Effector CD4-positive, alpha-beta T cell (primary cell): ENCODE data around the gene FGF18.

Experiments used
- DNase-seq: peaks from one replicate; pipeline ENCODE4 v3.0.0-alpha.2; 2020

FGF18 gene

DNA sequence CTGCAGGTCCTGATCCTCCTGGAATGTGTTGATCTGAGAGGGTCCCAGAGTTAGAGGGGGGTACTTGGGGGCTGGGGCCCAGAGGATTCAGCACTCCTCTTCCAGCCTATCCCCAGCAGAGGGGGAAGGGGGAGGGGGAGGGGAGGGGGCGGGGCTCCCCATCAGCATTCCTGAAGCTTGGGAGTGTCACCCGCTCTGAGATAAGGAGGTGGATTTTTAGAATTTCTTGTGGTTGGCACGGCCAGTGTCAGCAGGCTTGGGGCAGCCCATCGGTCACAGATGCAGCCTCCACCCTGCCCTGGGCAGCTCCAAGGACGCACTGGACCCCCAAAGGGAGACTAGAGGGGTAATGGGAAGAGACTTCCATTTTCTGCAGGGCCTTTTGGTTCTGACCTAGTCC, 5.3 kb downstream of the FGF18 start:
- DNase-seq, result no peak

DNA sequence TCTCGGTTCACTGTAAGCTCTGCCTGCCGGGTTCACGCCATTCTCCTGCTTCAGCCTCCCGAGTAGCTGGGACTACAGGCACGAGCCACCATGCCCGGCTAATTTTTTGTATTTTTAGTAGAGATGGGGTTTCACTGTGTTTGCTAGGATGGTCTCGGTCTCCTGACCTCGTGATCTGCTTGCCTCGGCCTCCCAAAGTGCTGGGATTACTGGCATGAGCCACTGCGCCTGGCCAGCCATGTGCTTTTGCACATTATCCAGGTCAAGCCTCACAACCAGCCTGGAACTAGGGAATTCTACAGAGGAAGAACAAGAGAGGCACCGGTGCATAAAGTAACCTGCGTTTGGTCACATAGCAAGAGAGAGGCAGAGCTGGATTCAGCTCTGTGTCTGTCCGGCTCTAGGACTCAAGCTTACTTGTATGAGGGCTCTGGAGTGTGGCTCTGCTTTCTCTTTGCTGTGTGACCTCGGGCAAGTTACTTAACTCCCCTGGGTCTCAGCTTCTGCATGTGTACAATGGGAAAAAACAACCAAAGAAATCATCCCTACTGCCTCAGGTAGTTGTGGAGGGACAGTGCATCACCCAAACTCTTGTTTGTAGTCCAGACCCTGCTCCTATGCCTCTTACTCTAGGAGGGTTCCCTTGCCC, 6.3 kb downstream of the FGF18 start:
- DNase-seq, result no peak

DNA sequence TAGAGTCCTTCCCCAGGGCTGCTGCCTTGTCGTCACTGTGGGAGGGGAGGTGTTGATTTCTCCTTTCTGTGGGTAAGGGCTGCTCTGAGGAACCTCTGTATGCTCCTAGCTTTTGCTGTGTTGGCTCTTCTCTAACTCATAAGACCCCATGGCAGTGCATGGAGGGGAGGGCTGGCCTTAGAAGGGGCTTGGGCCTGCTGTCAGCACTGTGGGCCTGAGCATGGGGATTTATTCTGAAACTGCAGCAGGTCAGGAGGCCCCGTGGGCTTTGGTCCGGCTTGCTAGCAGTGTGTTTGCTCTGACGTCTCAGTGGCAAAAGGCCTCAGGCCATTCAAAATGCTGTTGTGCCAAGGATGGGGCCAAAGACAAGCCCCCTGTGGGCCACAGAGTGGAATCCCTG, 6.8 kb downstream of the FGF18 start:
- no peak for DNase-seq

DNA sequence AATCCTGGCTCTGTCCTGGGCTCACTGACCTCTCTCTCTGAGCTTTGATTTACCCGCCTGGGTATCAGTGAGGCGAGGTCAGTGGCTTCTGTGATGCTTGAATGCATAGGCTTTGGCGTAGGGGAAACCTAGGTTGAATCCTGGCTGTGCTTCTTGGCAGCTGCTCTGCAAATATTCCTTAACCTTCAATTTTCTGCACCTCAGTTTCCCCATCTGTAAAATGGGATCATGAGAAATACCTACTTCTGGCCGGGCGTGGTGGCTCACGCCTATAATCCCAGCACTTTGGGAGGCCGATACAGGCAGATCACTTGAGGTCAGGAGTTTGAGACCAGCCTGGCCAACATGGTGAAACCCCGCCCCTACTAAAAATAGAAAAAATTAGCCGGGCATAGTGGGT, 7.2 kb downstream of the FGF18 start:
- DNase-seq, result no peak

DNA sequence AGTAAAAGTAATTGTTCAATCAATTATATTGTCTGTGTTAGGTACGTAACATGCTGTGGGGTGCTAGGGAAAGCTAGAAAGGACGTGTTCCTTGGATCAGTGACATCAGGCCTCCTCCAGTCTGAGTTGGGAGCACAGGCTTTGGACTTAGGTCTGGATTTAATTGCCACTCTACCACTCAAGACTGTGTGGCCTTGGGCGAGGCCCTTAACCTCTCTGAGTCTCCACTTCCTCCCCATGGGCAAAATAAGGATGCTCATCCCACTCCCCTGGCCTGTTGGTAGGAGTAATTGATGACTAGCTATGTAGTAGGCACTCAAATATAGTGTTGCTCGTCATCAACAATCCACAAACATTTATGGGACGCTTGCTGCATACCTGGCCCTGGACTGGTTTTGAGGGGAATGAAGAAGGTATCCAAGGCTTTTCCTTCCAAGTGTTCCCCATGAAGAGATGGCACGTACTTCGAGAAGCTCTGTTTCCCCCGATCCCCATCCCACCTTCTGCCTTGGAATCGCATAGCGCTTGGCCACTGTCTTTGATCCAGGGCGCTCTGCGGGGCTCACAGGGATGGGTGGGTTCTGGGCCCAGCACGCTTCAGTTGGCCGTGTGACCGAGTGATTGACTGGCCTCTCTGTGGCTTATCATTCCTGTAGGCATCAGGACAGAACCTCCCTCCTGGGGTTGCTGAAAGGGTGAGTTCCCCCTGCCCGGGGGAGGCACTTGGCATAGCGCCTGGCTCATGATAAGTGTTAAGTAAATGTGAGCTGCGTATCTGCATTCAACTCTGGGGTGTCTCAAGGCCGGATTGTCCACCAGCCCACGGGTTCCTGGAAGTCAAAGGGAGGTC, 8.1 kb downstream of the FGF18 start:
- DNase-seq, result no peak

DNA sequence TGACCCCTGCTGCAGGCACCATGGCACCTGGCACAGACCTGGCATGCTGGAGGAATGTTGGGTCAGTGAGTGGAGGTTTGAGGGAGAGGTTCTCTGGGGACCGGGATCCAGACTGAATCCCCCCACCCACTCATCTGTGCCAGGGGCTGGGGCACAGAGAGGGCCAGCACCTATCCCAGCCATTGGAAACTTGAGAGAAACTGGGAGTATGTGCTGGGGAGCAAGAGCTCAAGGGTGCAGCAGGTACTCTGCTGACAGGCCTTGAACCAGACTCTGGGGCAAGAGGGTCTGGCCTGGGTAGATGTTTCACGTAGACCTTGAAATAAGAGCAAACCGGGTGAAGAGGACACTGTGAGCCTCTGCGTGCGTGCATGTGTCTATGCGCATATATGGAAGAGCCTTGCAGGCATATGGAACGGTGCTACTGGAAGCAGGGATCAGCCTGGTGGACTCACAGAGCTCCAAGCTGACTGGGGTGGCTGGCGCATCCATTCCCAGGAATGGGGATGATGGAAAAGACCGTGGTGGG, 8.8 kb downstream of the FGF18 start:
- DNase-seq, result no peak

DNA sequence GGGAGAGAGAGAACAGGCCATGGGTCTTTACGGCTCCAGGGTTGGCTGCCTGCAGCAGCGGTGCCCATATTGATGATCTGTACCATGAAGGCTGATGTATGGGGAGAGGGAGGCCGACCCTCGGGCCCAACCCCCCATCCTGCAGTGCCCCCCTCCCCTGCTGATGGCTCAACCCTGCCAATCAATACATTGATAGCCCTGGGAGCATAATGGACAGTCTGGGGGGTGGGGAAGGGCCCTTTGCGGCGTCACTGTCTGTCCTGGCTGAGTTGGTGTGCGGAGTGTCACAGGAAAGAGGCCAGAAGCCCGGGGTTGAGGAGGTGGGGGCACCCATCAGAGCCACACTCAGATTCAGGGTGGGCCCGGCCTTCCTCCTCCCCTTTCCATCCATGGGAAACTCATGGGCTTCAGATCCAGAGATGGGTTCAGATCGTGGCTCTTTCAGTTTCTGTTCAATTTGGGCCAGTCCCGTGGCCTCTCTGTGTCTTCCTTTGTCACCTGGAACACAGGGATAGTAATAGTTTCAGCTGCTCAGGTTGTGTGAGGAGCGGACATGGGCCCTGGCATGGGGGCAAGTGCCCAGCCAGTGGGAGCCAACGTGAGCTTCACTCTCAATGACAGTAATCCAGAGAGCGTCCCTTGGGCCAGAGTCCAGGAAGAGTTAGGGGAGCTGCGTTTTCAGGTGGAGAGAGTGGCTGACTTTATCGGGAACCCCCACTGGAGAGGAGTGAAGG, 9.5 kb downstream of the FGF18 start:
- no peak for DNase-seq

DNA sequence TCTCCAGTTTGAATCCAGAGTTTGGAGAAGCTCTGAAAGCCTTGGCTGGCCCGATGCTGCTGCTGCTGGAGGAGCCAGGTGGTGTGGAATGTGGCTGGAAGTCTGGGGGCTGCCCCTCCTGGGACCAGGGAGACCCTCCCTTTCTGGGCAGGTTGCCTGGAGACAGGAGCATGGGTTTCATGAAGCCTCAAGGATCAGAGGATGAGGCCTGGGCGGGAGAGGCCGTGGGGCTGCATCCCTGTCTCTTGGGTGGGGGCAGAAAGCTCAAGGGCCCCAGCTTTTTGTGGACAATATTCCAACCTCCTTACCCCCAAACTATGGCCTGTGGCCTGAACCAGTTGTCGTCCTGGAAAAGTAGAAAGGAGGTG, 10.1 kb downstream of the FGF18 start:
- no peak for DNase-seq

DNA sequence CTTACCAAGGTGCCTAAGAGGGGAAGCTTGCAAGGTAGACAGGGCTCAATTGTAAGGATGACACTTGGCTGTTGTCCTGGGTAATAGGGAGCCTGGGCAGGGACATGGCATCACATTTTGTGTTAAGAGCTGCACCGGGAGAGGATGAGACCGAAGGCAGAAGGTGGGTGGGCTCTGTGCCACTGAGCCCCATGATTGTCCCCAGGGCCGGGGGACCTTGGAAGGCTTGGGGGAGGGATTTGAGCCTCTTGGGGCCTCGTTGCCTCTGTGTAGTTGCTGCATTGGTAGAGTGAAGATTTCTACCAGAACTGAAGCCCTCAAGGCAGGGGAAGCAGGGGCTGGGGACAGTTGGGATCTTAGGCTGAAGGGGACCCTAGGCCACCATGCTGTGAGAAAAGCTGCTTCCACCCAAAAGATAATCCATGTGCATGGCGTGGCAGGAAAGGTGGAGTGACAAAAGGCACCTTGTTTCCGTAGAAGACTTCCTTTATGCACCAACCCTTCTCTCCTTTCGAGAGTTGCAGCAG, 11.9 kb downstream of the FGF18 start:
- DNase-seq, result no peak

DNA sequence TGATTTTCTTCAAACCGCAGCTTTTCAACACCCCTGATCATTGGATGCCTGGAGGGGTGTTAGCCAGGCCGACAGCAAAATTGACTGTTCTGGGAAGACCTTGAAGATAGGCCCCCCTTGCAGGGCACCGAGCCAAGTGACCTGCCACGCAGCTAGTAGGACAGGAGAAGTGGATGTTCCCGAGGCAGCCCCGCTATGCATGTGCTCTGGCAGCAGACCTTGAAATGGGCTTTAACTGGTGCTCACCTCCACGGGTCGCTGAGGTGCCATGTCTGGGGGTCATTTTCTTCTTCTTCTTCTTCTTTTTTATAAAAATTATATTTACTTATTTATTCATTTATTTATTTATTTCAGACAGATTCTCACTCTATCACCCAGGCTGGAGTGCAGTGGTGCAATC, 12.6 kb downstream of the FGF18 start:
- no peak for DNase-seq

DNA sequence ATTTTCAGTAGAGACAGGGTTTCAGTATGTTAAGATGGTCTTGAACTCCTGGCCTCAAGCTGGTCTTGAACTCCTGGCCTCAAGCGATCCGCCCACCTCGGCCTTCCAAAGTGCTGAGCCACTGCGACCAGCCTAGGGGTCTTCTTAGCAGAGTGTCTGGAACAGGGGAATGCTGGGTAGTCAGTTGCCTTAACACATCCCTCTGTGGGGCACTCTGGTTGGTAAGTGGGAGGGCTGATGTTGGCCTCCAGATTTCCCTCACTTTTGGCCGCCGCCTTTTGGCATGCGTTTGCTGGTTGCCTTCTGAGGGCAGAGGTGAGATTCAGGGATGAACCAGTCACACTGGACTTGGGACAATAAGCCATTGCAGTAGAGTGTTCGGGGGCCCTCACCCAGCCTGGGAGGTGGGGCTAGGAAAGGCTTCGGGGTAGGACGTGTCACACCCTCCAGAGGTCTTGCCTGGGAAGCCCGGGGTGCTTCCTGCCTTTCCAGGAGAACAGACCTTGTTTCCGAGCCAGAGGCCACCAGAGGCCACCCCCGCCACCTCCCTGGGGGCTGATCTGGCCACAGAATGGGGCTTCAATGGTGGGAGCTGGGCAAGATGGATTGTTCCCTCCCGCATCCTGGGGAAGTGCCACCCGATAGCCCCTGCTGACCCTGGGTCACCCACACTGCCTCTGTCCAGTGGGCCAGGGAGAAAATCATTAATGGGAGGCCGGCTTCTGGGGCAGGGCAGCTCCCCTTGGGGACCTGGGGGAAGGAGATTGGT, 13.3 kb downstream of the FGF18 start:
- no peak for DNase-seq

DNA sequence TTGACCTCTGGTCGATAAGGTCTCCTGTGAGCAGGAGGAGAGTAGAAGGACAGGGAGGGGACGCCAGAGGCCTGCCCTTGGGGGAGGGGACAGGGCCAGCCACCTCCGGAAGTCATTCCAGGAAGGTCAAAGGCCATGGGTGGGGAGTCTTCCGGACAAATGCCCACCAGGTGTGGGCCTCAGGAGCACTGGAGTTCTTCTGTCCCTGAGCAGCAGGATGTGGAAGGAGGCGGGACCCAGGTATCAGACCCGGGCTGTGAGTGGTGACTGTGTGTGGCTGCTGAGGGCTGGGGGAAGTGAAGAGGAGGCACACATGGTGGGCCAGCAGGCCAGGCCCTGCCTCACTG, 13.9 kb downstream of the FGF18 start:
- no peak for DNase-seq

DNA sequence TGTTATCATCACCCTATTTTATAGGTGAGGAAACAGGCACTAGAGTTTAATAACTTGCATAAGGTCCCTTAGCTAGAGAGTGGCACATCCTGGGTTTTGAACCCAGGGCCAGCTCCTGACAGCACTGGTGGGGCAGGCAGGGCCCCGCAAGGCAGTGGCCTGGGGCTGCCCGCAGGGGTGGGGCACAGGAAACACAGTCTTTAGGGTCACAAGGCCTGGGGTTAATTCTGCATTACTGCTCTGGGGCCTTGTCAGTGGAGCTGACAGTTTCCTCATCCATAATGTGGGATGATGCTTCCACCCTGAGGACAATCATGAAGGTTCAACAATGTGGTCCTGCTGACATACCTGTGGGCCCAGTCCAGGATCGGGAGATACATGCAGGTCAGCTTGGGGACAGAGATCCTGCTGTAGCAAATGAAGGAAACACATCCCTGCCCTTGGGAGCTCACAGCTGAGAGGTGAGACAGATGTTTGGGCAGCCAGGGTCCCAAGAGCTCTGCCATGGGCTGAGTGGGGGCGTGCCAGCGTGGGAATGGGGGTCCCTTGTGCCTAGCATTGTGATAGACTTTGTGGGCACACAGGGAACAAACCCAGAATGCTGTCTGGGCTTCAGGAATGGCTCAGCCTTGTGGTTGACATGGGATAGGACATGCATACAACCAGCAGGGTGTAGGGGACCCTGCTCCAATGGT, 14.7 kb downstream of the FGF18 start:
- DNase-seq, result no peak

DNA sequence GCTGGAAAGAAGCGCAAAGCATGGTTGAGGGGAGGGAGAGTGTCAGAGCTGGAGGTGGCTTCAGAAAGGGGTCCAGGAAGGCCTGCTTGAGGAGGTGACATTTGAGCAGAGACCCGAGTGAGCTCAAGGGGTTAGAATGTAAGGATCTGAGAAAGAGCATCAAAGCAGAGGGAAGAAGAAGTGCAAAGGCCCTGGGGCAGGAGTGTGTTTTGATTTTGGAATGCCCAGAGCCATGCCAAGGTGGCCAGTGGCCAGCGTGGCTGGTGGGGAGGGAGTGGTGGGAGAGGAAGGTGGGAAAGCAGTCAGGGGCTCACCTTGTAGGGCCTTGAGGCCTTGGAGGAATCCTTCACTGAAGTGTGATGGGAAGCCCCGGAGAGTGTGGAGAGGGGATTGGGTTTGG, 15.4 kb downstream of the FGF18 start:
- no peak for DNase-seq

DNA sequence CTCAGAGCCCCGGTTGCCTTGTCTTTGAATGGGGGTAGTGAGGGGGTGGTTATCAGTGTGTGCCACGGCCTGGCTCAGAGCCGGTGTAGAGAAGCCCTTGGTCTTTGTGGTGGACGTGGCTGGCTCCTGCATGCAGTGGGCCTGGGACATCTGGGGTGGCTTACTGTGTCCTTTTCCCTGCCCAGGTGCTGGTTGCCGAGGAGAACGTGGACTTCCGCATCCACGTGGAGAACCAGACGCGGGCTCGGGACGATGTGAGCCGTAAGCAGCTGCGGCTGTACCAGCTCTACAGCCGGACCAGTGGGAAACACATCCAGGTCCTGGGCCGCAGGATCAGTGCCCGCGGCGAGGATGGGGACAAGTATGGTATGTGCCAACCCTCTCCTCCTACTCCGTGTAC, 16.5 kb downstream of the FGF18 start:
- DNase-seq, result no peak

DNA sequence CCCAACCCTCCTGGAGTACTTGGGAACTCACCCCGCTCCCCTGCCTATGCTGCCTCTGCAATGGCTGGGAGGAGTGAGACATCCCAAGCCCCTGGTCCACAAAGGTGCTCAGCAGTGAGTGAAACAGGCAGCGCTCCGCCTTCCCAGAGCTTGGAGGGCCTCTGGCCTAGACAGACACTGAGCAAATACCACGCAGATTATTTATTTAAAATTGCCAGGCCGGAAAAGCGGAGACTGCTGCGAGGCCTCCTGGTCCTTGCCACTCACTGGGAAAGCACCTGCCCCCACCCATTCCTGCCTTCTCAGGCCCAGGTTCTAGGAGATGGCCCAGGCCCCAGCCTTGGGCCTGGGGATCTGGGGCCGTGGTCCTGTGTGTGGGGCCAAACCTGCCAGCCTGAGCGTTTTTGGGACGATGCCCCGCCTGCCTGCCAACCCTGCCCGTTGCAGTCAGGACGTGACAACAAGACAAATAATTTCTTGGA, 17.4 kb downstream of the FGF18 start:
- no peak for DNase-seq

DNA sequence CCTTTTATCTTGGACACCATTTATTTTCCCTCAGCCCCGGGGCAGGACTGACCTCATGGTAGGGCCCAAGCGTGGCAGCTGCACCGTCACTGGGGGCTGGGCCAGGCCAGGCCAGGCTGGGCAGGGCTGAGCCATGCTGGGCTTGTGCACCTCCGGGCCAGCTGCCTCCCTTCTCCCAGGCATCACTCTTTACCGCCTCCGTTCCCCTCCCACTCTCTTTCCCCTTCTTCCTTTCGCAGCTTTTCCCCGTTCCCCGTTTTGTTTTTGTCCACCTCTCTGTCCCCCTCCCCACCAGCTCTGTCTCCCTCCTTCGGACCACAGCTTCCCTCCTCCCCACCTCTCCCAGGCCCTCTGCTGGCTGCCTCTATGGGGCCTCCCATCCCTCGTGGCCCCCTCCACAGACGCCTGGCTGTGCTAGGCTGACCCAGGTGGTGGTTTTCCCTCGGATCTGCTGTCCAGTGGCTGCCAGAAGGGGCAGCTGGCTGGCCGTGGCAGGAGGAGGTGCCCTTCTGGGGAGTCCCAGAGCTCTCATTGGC, 17.9 kb downstream of the FGF18 start:
- DNase-seq, result no peak

DNA sequence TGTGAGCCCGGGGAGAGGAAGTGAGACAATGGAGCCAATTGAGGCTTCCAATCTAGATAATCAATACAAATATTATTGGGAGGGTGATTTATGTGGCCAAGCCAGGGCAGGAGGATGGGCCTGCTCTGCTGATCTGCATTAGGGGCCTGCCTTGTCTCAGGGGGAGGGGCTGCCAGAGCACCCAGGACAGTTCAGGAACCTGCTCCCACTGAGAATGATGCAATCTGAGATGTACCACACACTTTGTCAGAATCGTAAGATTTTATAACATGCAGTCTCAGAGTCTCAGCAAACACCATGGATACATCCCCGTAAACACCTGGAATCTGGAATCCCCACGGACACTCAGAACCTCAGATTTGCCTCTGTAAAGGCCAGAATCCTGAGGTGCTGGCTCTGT, 19.3 kb downstream of the FGF18 start:
- DNase-seq, result no peak

DNA sequence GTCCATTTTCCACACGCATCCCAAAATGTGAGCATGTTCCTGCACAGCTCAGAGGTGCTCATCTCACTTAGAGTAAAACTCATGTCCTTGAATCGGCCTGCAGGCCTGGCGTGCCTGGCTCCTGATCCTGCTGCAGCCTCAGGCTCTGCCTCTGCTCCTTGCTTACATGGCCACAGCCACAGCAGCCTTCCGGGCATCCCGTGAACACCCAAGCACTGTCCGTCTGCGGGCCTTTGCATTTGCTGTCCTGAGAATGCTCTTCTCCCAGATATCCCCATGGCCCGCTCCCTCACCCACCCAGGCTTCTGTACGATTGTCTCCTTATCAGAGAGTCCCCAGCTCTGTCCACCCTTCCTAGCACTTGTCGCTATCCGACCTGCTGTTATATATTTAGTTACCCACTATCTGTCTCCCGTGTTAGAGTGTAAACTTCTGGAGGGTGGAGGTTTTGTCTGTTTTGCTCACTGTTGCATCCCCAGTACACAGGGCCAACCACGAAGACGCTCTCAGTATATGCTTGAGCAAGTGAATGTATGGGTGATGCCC, 21.9 kb downstream of the FGF18 start:
- DNase-seq, result no peak

DNA sequence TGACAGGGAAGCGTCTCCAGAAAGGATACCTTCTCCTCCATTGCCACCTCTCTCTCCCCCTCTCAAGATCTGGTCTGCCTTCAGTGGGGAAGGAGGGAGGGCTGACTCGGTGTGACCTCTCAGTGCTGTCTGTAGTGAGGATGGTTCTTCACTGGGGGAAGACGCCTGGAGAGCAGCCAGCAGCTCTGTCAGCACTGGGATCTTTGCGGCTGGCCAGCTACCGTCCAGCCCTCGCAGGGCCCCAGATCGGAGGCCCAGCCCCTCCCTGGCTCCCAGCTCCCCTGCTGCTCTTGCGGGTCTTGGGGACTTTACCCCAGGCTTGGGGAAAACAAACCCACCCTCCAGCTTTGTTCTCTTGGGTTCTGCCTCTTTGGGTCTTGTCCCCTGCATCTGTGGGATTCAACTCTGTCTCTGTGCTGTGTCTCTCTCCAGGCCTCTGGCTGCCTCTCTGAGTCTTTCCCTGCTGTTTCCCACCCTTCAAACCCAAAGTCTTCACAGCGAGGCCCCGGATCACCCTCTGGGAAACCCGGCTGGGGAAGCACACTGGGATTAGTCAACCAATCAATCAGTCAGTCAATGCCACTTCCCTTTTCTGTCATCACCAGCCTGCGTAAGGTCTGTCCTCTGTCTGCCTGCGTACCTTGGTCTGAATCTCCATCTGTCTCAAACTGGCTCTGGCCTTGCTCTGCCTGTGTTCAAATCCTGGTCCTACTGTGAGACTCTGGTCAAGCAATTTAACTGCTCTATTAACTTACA, 23.0 kb downstream of the FGF18 start:
- no peak for DNase-seq

DNA sequence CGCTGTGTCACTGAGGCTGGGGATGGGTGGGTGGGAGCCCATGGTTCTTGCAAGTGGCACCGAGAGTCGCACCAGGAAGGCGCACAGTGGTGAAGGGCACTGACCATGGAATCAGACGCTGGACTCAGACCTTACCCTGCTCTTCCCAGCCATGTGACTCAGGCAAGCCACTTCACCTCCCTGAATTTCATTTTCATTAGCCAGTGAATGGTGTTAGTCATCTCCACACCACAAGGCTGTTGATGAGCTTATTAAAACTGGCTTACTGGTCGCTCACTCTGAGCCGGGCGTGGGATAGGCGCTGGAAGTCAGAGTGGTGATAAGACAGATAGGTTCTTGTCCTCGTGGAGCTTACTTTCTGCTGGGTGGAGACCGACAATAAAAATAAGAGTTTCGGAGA, 25.1 kb downstream of the FGF18 start:
- no peak for DNase-seq
